CD4-positive, alpha-beta T cell treated with Interferon gamma for 1 hour (primary cell): ENCODE measurements around the gene RIMKLA.

Experiments used
- DNase-seq: peaks from one replicate; pipeline ENCODE4 v3.0.0-alpha.2; 2020

Gene RIMKLA

DNA sequence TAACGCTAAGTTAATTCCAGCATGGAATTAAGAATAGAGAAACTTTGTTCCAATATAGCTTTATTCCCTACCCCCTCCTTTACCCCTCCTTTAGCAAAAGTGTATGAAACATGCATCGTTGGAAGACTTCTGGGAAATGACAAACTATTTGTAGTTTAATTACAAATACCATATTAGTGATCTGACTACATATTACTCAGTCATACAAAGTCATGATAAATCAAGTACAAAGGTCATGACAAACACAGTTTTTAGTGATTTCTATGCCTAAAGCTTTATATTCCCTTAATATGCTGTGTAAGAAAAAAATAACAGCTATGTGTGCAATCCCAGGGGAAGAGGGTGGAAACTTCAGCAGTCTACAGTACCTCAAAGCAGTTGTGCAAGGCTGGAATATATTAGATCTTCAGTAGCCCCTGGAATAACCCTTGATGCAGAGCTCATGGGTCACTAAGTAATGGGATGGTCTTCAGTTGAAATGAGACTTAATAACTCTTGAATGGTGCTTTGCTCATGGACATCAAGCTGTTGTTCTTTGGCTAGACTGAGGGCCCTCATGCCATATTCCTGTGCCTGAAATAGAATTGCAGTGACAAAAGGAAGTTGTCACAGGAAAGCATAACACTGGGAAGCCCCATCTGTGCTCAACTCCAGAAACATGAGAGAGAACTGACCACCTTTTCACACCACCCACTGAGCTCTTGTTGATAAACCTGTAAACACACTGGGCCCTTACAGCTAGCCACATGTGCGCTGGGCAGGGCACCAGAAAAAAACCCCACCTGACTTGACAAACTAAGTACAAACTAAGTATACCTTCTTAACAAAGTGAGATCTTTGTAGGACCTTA lies 49.9 kb downstream of the RIMKLA start:
- DNase-seq = no peak

DNA sequence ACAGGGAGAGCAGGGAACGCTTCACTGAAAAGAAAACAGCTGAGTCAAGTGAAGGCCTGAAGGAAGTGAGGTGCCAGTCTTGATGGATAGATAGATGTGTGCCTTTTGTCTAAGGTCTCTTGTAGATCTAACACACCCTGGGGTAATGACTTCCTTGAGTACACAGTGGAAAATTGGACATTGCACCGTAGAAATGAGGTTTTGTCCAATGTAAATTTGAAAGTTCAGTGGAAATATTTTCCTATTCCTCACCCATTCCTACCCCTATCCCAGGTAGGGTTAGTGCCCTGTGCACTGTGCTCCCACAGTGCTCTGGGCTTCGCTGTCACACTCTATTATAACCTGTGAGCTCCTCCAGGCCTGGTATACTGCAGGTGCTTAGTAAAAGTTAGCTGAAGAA lies 50.9 kb downstream of the RIMKLA start:
- DNase-seq = no peak

DNA sequence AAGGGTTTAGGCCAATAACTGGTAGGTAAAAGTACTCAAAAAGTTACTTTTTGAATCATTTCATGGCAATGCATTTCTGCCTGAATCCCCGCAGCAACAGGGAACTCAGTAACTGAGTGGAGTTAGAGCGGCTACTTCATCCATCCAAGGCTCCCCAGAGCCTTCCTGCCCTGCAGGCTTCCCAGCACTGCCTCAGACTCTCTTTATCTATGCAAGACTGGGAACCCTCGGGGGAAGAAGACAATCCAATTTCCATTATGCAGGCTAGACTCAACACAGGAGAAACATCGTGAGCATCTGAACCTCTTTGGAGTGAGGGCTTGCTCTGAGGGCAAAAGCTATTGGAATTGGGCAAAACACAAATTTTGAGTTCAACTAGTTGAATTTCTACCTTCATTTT lies 52.1 kb downstream of the RIMKLA start:
- no peak for DNase-seq

- no peak for DNase-seq
Observed at GRCh38 chr1:42433369-42433768, 52.8 kb downstream of the RIMKLA start.

- DNase-seq = no peak
Observed at GRCh38 chr1:42434340-42434739, 53.7 kb downstream of the RIMKLA start.

DNA sequence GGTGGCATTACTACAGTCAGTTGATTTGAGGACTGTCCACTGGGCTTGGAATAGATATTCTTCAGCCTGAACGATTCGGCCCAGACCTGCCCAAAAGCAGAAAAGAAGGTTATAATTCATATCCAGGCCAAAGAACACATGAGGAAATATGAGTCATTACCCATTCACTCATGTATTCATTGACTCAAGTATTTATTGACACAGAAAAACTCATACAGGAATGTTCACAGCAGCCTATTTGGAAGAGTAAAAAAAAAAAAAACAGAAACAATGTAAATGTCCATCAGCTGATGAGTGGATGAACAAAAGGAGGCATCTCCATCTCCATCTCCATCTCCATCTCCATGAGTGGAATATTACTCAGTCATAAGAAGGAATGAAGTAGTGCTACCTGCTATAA lies 59.3 kb downstream of the RIMKLA start:
- DNase-seq = no peak

GRCh38 chr1:42442662-42443061 lies 62.1 kb downstream of the RIMKLA start:
- no peak for DNase-seq

DNA sequence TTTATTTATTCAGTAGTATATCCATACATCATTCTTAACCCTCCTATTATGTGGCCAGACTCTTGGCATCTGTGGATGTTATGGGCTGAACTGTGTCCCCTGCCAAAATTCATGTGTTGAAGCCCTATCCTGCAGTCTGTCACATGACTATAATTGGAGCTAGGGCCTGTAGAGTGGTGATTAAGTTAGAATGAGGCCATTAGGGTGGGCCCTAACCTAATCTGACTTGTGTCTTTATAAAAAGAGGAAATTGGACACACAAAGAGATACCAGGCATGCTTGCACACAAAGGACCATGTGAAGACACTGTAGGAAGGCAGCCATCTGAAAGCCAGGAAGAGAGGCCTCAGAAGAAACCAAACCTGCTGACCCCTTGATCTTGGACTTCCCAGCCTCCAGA lies 68.7 kb downstream of the RIMKLA start:
- DNase-seq = no peak

- DNase-seq = no peak
Observed at GRCh38 chr1:42450061-42450460, 69.5 kb downstream of the RIMKLA start.

GRCh38 chr1:42453386-42453785 lies 72.8 kb downstream of the RIMKLA start:
- no peak for DNase-seq

GRCh38 chr1:42454403-42454802 lies 73.8 kb downstream of the RIMKLA start:
- no peak for DNase-seq

DNA sequence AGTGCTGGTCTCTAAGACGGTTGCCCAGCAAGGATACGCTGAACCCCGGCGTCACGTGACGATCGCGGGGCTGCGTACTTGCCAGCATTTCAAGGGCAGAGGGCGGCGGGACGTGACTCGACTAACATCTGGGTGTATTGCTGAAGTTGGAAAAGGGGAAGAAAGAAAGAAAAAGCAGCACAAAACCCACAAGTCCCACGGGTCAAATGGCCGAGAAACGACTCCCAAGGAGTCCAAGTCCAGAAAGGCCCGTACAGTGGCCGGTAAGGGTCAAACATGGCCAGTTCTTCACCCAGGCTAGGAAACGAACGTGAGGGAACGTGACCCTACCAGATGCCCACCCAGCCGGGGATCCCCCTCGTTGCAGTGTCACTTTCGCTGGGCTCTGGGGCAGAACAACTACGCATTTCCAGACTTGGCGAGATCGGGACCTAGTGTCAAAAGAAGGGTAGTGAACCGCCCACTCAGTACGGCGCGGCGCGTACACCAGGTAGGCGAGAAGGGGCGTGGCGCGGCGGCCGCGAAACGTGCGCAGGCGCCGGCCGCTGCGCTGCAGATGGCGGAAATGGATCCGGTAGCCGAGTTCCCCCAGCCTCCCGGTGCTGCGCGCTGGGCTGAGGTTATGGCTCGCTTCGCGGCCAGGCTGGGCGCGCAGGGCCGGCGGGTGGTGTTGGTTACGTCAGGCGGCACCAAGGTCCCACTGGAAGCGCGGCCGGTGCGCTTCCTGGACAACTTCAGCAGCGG lies 75.6 kb downstream of the RIMKLA start, which contains the start of the genes PPCS and ZMYND12:
Gene PPCS (plus strand): TSS at position 534 of the 744 bp plus-strand sequence. CDS start 23 bp downstream, at position 557.
Gene ZMYND12 (minus strand): TSS at position 13 of the 744 bp plus-strand sequence. CDS start 25 bp downstream, outside the sequence.
- DNase-seq = peak; percentile 91

GRCh38 chr1:42456754-42457089 lies 76.1 kb downstream of the RIMKLA start:
- DNase-seq = peak; percentile 58

GRCh38 chr1:42461196-42461595 lies 80.6 kb downstream of the RIMKLA start:
- DNase-seq = no peak

DNA sequence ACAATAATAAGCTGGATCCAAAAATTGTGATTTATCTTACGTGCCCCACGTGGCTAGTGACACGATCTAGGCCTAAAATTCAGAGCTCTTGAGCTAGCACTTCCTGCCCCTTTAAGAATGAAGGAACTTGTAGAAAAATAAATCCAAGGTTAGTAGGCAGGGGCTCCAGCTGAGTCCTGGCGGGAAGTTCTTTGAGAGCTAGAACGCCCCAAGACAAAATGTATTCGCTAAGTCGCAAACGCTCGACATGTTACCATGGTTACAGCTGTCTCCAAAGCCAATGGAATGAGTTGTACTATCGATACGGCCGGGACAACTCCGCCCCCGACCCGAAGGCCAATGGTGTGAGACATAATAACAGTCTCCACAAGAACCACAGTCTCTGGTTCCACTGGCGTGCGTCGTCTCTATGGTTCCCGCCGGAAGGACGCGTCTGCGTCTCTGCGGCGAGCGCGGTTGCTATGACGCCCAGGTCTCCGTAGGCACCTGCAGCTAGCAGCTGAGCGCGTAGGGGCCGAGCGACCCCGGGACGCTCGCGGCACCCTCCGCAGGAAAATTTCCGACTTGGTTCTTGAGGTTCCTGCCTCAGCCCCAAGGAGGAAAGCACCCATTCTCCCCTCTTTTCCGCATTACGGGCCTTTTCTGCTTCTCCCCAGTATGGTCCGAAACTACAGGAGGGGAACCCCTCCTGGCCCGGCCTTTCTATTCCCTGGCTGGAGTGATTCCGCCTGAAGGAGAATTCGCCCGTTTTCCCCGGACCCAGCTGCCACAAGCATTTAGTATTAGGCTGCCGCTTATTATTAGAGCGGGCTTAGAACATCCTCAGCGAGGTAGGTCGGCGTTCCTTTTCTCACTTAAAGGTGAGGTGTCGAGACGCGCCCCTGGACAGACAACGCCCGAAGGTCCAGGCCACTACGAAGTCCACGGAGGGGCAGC lies 82.5 kb downstream of the RIMKLA start, which contains the start of gene CCDC30:
Gene CCDC30 (plus strand): TSS at position 459 of the 936 bp plus-strand sequence. CDS start 17,266 bp downstream, outside the sequence.
- DNase-seq = peak; percentile 98

GRCh38 chr1:42463921-42464320 lies 83.3 kb downstream of the RIMKLA start:
- no peak for DNase-seq

- DNase-seq = no peak
Observed at GRCh38 chr1:42466030-42466429, 85.4 kb downstream of the RIMKLA start.

DNA sequence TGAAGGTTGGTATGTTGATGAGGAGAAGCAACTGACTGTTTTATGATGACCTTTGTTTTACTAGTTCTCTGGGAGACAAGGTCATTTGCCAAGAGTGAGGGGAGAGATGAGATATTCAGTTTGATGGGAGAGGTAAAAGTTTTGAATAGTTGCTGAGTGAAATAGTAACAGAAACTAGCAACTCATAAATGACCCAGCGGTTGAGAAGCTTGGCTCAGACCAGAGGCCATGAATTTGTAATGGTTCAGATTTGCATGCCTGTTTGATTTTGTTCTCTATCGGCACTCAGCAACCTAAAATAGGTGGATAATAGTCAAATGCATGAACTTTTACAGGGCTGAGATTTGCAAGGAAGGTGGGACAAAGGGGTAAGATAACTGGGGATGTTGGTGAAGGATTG lies 89.1 kb downstream of the RIMKLA start:
- DNase-seq = no peak
